Bronchial epithelial cell (primary cell): ENCODE measurements around the gene POFUT1. TPM values are rescaled to one million over a fixed set of nuclear protein-coding genes. Genes with fewer than 3 reads are reported as not detected.
A peak's percentile ranks its signal among the peaks of the same experiment; 100 is the strongest.
"Not testable (repeated sequence)": the region's sequence is repeated elsewhere in the genome, so short reads cannot be mapped to it uniquely, and the experiment has no call there.

Source experiments
- DNase-seq: peaks from one replicate; pipeline ENCODE4 v3.0.0-alpha.2; 2010; ENCODE audit warnings: low read depth
- FAIRE-seq: peaks from 2 replicates; lab custom pipeline; 2011; peaks lifted over from hg19 to GRCh38; lab: Jason Lieb, UNC
- H3K27me3 ChIP-seq: 2 replicates; pipeline ENCODE4 v1.5.1; 2011; ENCODE audit warnings: low read length; ENCODE audit not compliant: control insufficient read depth, insufficient read depth
- H3K36me3 ChIP-seq: 2 replicates; pipeline ENCODE4 v1.5.1; 2011; ENCODE audit warnings: low read length; ENCODE audit not compliant: control insufficient read depth, insufficient read depth
- H3K4me3 ChIP-seq: 2 replicates; pipeline ENCODE4 v1.5.1; 2011; ENCODE audit warnings: mild to moderate bottlenecking, low read depth, low read length, control low read depth
- CTCF ChIP-seq: IDR thresholded peaks from 2 replicates; pipeline ENCODE4 v1.5.1; 2011; ENCODE audit warnings: mild to moderate bottlenecking, moderate library complexity, low read length, control low read depth, inconsistent platforms; ENCODE audit not compliant: insufficient read depth, severe bottlenecking
- total RNA-seq: library from RNA; depleted of rRNA; stranded (reverse); fragments of >200 nt; gene quantifications from 2 replicates; pipeline ENCODE4 v1.2.1, GENCODE V29; 2014

The POFUT1 gene
- total RNA-seq, 1 donor from 2014 or later = 27.6 TPM

DNA sequence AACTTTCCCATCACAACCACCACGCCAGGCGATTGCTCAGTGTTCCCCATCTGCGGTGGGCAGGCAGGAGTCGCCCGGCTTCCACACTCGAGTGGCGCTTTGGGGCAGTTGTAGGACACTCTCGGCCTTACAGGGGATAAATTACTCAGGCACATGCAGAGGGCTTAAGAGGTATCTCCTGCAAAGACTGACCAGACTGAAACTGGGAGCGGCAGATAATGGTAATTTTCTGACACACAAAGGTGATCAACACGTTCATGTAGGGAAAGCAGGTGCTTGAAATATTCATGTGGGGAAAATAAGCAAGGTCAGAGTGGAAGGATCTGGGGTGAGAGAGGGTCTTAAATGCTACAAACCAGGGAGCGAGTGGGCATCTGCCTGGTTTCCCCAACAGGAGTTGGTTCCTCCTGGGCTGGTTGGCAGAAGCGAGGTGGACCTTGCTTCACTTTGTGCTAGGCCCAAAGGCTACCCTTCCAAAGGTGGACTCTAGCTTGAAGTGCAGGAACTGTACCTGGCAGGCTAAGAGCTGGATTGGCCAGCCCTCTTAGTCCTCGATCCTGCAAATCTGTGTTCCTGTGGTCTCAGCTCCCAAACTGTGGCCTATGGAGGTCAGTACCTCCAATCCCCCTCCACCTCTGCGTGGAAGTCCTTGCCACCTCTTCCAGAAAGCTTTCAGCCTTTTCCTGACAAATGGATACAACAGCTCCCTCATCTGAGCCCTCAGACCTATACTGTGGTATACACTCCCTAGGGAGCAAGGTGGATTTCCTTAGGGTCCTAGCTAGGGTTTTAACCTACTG is 16.9 kb upstream of the POFUT1 start:
- TF ChIP-seq CTCF = no peak
- DNase-seq (no peak), FAIRE-seq (no peak)
- Histone ChIP-seq H3K27me3 (no peaks in the 10 kb centered on the region), H3K36me3 (peaks cover 7% of the 10 kb centered on the region), H3K4me3 (peak overlapping the region; percentile 49)

DNA sequence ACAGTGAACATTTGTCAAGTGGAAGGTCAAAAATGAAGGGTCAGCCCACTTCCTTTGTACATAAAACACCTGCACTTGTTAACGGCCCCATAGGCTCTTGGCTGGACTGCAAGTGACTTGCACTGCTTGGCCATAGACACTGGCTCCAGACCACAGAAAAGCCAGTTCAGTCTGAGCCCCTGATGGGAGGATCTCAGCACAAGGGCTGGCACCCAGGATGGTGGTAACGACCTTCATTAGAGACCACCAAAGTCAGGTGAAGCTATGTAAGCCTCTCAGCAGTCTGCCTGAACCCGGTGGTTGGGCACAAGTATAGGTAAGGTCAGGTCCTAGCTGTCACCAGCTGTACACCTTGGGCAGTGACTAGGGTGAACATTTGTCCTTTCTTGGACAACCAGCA is 16.3 kb upstream of the POFUT1 start:
- no peak for TF ChIP-seq CTCF
- Histone ChIP-seq H3K4me3 (no peak overlapping the region), H3K27me3 (no peaks in the 10 kb centered on the region), H3K36me3 (peaks cover 11% of the 10 kb centered on the region)
- DNase-seq (no peak), FAIRE-seq (no peak)

DNA sequence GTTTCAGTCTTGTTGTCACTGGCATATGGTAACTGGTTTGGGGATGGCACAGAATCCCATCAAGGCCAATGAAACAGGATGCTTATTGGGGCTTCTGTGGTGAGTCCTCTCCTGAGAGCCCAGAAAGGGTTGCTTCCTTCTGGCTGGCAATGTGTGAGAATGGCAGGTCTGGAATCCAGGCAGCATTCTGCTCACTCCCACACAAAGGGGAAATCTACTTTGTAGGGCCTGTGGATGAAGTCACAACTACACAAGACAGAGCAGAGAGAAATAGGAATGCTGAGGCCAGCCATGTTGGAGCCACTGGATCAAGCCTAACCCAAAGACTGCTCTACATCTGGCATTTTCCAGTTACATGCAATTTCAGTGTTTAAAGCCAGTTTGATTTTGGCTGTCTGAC is 15.8 kb upstream of the POFUT1 start:
- H3K27me3 ChIP-seq = no peaks in the 10 kb centered on the region
- peak; percentile 13 for FAIRE-seq
- TF ChIP-seq CTCF = no peak
- peaks cover 13% of the 10 kb centered on the region for H3K36me3 ChIP-seq
- no peak for DNase-seq
- no peak overlapping the region for H3K4me3 ChIP-seq

- DNase-seq = no peak
- Histone ChIP-seq H3K36me3 (peaks cover 15% of the 10 kb centered on the region), H3K4me3 (no peak overlapping the region), H3K27me3 (no peaks in the 10 kb centered on the region)
- no peak for TF ChIP-seq CTCF
- FAIRE-seq = no peak
These were observed 15.0 kb upstream of the POFUT1 start for GRCh38 chr20:32192698-32193097.

- FAIRE-seq, H3K4me3 ChIP-seq, DNase-seq, H3K27me3 ChIP-seq: not testable (repeated sequence)
- H3K36me3 ChIP-seq = peaks cover 15% of the 10 kb centered on the region
These were observed 14.3 kb upstream of the POFUT1 start for GRCh38 chr20:32193336-32193735.

- Histone ChIP-seq H3K36me3 (peaks cover 15% of the 10 kb centered on the region), H3K4me3 (no peak overlapping the region), H3K27me3 (no peaks in the 10 kb centered on the region)
- DNase-seq (no peak), FAIRE-seq (no peak)
- no peak for TF ChIP-seq CTCF
These were observed 13.7 kb upstream of the POFUT1 start for GRCh38 chr20:32193996-32194395.
